Mononuclear cell (primary cell): Measurements from ENCODE around the gene HPD. TPM values are rescaled to one million over a fixed set of nuclear protein-coding genes. Genes with fewer than 3 reads are reported as not detected.

Experiments
- H3K27me3 ChIP-seq: 2 replicates; pipeline ENCODE4 v1.6.0; 2011; ENCODE audit warnings: low read length, control low read depth; ENCODE audit not compliant: insufficient read depth
- H3K4me1 ChIP-seq: 2 replicates; pipeline ENCODE4 v1.5.1; 2011; ENCODE audit warnings: mild to moderate bottlenecking, low read length, control low read depth; ENCODE audit not compliant: insufficient read depth
- H3K4me3 ChIP-seq: 2 replicates; pipeline ENCODE4 v1.5.1; 2011; ENCODE audit warnings: mild to moderate bottlenecking, low read length, moderate library complexity
- H3K9me3 ChIP-seq: 2 replicates; pipeline ENCODE4 v1.5.1; 2011; ENCODE audit warnings: low read depth, mild to moderate bottlenecking, control low read depth, low read length
- total RNA-seq: library from RNA; depleted of rRNA; stranded (reverse); fragments of >200 nt; gene quantifications from one replicate; pipeline ENCODE4 v1.2.3, GENCODE V29; 2012

HPD gene
- total RNA-seq, 1 donor, result not detected

DNA sequence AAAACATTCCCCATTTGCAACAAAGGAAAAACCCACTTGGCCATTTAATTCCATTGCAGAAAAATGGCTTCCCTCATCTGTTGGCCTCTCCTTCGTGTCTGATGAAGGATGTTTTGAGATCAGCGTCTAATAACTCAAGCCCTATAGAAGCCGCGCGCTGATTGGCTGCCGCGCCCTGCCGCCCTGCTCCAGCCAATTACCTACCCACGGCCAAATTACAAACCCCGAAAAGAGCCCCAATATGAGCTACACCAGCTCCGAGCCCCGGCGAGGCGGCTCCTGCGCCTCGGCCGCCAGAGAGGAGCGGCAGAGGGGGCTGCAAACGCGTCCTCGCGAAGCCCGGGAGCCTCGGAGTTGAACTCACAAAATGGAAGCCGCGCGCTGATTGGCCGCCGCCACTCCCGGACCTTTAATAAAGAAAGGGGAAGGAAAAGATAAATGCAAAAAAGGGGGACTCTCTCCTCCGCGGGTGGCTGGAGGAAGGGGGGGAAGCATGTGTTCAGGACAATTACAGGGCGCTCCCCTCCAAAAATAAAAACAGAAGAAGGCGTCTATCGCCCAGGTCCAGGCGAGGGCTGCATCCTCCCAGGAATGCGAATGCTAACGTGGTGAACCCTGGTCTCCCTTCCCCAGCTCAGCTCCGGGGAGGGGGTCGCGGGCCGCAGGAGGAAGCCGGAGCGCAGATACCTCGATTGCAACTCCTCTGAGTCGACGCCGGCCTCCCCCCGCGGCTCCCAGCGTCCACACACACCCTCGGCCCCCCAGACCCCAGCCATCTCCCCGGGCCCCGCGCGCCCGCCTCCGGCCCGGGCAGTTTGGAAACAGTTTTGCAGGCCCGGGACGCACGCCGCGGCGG lies 55.6 kb downstream of the HPD start:
- Histone ChIP-seq H3K4me1 (peaks cover 43% of the 10 kb centered on the region), H3K9me3 (no peaks in the 10 kb centered on the region), H3K27me3 (no peaks in the 10 kb centered on the region), H3K4me3 (peak overlapping the region; percentile 98)

DNA sequence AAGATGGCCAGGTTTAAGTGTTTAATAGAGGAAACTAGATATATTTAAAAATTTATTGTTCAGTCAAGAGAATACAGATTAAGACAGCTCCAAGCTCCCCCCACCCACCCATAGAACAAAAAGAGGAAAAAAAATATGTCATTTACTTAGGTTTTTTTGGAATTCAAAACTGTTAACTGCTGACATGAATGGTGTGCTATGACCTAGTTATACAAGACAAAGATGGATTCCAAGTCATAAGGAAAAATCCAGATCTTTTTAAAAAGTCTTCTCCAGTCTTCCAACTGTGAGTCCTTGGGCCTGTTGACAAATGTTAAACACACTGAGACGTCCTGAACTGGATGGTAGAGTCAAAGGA lies 56.2 kb downstream of the HPD start:
- Histone ChIP-seq H3K27me3 (no peaks in the 10 kb centered on the region), H3K4me3 (peak overlapping the region; percentile 98), H3K4me1 (peaks cover 43% of the 10 kb centered on the region), H3K9me3 (no peaks in the 10 kb centered on the region)

DNA sequence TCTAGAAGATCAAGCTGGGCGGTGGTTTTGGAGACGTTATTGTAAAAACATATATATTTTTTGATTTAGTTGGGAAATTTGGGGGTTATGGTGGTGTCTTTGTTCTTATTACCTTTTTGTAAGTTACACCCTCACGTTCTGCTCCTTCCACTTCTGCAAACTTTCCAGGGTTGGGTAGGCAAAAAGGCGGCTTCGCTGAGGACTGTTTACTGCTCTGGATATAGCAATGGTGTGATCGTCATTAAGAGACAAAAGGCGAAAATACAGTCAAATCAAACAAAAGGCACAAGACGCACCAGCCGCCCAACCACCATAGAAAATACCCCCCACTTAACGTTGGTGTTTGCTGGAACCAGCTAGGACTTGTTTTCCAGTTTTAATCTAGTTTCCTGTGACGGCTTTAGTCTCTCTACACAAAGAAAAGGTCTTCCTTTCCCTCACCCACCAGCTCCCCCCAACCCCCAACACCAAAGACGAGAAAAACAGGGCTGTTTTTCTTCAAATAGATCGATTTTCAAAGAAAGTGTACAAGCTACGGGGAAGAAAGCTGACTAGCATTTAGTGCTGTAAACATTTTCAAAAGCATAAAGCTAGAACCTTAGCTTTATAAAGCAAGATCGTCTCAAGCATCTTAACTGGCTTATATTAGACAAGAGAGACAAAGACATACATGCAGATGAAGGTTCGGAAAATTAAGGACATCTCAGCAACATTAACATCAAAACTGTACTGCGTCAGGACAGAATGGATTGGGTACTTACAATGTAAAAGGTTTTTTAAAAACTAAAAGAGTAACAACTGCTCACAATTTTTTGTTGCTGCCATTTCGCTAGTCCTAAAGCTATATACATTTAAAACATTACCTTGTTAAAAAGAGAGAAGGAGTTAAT lies 56.8 kb downstream of the HPD start:
- peaks cover 43% of the 10 kb centered on the region for H3K4me1 ChIP-seq
- H3K27me3 ChIP-seq, result no peaks in the 10 kb centered on the region
- H3K9me3 ChIP-seq, result no peaks in the 10 kb centered on the region
- H3K4me3 ChIP-seq, result peak overlapping the region; percentile 98

DNA sequence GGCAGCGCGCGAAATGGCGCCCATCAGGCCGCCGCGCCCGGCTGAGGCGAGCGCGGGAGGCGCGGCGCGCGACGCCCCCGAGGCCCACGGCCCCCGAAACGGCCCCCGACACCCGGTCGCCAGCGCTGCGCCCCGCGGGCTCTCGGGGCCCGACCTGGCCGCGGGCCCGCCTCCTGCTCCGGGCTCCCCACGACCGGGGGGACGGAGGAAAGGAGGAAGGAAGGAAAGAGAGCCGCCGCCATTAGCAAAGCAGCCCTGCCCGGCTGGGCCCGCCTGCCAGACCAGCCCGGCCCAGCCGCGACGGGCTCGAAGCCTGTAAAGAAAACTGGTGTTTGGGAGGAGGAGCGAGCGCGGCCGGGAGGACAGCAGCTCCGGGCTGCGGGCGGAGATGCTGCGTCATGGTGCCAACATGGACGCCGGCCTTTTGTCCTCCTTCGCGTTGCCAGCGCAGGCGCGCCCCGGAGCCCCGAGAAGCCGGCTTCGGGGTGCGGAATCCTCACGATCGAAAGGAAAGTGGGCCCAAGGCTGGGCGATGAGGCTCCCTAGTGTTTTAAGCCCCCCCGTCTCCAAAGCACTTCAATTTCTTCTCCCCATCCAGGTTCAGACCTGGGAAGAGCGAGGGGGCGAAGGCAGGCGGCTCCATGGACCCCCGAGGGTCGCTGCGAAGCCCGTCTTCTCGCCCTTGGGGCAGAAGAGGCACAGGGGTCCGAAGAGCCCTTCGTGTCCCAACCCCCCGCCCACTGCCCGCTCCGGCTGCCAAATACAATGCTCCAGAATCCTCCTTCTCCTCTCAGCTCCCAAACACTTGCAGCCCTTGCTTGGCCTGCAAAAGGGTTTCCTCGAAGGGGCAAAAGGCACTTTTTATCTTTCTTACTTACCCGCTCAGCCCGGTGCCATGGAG lies 57.7 kb downstream of the HPD start:
- no peaks in the 10 kb centered on the region for H3K9me3 ChIP-seq
- H3K27me3 ChIP-seq, result no peaks in the 10 kb centered on the region
- peak overlapping the region; percentile 98 for H3K4me3 ChIP-seq
- peaks cover 40% of the 10 kb centered on the region for H3K4me1 ChIP-seq

DNA sequence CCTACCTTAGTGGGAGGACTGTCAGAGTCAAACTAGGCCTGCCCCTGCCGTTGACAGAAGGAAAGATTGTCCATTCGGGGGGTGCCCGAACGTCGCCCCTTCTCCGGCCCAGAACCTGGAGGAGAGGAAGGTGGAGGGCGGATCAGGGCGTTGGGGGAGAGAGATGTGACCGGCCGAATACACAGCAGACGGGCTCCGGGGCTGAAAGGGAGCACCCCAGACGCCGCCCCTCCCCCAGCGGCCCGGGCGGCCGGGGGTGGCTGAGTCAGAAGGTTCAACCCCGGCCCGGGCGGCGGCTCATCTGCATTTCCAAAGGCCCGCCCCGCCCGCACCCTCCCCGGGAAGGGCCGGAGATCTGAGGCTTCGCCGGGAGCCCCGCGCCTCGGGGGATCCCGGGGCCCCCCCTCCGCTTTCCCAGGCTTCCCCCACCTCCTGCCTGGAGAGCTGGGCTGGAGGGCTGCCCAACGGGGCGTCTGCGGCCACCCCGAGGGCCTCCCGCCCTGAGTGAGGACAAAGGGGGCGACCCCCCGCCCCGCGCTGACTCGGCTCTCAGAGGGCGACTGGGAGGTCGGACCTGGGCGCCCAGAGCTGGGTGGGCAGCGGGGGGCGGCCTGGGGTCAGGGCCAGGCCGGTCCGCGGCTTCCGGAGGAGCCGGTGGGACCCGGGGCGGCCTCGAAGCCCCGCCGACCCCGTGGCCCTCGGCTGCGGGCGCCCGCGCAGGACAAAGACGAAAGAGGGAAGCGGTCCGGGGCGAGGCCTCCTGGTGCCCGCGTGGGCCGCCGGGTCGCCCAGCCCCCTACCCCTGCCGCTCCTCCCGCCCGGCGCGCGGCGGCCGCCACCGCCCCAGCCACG lies 58.6 kb downstream of the HPD start:
- Histone ChIP-seq H3K27me3 (no peaks in the 10 kb centered on the region), H3K4me3 (peak overlapping the region; percentile 98), H3K9me3 (no peaks in the 10 kb centered on the region), H3K4me1 (peaks cover 38% of the 10 kb centered on the region)

DNA sequence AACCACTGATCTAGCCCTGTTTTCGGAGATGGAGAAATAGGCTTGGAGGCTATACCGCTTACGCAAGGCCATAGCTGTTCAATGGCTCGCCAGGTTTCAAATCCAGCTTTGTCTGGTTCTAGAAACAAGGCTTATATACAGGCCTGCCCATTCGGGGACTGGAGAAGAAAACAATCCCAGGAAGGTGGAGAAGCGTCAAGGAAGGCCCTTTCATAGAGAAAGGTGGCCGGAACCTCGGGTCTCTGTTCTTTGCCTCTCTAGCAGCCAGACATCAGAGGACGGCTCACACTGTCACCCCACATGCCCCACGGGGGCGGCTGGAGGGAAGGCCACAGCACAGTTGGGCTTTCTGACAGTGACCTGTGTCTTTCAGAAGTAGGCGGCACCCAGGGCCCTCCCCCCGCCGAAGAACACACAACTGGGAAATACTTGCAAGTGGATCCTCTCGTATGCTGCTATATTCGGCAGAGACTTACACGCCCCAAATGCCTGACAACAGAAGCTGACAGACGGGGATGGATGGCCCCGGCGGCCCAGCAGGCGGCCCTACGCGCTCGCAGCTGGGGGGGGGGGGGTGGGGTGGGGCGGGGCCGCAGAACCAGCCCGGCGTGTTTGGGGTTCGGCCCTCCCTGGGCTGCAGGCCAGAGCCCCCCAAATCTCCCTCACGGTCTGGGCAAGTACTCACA lies 59.4 kb downstream of the HPD start:
- H3K4me1 ChIP-seq, result peaks cover 45% of the 10 kb centered on the region
- H3K4me3 ChIP-seq, result peak overlapping the region; percentile 98
- H3K9me3 ChIP-seq, result no peaks in the 10 kb centered on the region
- H3K27me3 ChIP-seq, result no peaks in the 10 kb centered on the region

DNA sequence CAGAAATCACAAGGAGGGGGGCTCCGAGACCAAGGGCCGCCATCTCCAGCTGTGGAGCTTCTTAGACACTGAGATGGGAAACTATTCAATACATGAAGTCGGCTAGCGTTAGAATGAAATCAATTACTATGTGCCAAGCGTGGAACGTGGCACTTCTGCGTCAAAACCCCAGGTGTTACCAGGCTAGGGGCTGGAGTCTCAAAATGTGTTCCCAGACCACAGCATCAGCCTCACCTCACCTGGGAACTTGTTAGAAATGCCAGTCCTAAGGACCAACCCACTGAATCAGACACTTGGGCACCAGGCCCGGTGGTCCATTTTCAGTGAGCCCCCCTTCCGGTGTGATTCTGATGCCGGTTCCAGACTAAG lies 59.9 kb downstream of the HPD start:
- Histone ChIP-seq H3K27me3 (no peaks in the 10 kb centered on the region), H3K4me1 (peaks cover 50% of the 10 kb centered on the region), H3K9me3 (no peaks in the 10 kb centered on the region), H3K4me3 (no peak overlapping the region)

DNA sequence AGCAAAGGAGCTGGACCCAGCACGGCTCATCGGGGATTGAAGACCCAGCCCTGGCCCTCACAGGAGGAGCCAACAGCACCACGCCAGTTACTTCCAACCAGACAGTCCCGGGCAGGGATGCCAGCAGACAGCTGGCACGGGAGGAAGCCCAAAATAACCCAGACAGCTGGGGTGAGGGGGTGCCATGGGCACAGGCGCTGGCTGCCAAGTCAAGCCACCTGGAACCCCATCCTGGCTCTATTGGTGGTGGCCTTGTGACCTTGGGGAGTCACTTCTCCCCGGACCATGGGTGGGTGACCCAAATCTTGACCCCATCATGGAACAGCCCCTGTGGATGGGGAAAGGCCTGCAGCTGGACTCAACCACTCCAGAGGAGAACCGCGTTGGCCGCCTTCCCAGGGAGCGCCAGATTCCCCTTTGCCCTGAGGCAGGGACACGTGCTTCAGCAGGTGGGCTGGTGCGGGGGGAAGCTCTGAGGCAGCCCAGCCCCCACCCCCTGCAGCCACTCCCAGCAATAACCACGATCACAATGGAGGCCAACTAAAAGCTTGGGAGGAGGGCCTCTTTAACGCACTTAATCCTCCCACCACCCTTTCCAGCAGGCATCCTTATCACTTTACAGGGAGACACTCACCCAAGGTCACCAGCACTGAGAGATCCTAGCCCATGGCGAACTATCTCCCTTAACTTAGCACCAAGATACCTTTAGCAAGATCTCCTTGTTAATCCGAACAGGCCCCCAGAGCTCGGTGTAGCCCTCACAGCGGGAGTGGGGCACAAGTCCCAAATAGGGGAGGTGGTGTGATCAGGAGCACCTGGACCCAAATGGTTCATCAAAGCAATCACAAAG lies 60.5 kb downstream of the HPD start:
- H3K27me3 ChIP-seq, result no peaks in the 10 kb centered on the region
- no peak overlapping the region for H3K4me3 ChIP-seq
- peaks cover 54% of the 10 kb centered on the region for H3K4me1 ChIP-seq
- no peaks in the 10 kb centered on the region for H3K9me3 ChIP-seq

DNA sequence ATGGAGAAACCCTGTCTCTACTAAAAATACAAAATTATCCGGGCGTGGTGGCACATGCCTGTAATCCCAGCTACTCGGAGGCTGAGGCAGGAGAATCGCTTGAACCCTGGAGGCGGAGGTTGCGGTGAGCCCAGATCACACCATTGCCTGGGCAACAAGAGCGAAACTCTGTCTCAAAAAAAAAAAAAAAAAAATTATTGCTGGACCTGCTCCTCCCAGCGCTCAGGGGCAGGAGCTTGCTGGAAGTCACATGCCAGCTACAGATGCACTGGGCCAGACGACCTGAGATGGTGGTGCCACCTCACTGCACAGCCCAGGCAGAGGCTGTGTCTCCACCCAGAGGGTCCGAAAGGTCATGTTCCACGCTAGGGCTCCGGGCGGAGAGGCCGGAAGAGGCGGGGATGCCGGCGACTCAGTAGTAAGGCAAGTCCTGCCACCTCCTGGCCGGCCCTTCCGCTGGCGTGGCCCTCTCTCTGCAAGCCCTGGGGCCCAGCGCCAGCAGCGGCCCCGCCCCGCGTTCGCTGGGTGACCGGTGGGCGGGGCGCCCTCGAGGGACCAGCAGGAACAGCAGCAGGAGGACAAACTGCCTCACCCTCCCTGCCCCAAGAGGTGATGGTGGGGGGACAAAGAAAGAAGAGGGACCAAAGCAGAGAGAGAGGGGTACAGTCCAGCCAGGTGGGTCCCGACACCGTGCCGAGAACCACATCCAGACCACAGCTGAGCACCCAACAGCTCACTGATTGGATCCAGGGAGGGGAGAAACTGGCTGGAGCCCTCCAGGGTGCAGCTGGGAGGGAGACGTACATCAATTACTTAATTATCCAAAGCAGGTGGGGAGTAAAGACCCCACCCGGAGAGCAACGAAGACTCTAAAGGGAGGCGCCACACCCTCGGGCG lies 61.6 kb downstream of the HPD start:
- no peak overlapping the region for H3K4me3 ChIP-seq
- H3K27me3 ChIP-seq, result no peaks in the 10 kb centered on the region
- peaks cover 64% of the 10 kb centered on the region for H3K4me1 ChIP-seq
- no peaks in the 10 kb centered on the region for H3K9me3 ChIP-seq

DNA sequence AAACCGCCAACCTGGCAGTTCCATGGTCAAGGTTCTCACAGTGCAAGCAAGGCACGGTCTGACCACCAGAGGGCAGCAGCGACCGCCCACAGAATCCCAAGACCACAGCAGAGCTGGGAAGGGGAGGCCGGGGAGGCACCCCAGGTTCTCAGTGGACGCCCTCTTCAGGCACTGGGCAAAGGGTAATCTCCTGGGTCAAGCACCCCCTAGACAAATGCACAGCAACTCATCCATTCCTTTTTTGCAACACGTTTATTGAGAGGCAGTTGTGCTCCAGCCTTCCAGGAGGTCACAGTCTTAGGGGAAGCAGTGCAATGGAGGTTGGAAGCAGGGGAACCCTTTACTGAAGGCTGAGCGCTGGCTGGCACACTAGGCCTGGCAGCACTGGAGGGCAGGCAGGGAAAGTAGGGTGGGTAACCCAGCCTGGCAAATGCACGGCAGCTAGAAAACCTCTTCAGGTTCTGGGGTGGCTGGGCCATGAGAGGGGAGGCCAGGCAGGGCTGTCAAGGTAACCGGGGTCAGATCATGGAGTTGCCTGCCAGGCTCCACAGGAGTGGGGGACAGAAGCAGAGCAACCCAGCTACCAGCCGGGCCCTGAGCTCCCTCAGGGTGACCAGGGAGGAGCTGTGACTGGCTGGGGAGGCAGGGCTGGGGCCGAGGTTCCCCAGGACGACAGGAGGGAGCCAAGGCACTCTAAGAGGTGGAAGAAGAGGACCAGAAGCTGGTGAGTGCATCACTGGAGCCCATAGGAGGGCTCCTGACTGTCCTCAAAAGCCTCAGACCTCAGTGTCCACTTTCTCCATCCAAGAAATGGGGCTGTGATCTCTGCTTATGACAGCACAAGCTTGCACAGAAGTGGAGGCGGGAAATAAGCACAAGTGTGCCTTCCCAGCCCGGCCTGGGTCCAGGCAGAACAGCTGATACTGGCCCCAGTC lies 63.4 kb downstream of the HPD start:
- Histone ChIP-seq H3K4me3 (no peak overlapping the region), H3K9me3 (no peaks in the 10 kb centered on the region), H3K4me1 (peaks cover 82% of the 10 kb centered on the region), H3K27me3 (no peaks in the 10 kb centered on the region)

DNA sequence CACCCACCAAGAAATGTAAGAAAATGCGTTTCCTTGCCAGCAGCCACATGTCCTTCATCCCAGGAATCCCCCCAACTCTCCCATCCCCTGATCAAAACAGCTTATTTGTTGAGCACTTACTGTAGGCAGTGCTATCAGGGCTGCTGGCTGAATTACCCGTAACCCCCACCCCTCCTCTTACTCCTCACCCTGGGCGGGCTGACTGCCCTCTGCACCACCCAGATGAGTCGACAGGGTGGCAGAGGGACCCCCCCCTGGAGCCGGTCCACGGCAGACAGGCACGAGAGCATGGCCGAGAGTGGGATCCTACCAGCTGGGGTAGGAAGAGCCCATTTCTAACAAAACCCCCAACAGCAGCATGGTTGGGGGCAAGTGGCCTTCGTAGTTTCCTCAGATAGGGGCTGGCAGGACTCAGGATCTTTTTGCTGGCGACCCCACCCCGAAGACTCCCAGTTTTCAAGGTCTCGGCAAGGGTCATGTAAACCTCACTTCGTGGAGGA lies 64.1 kb downstream of the HPD start:
- Histone ChIP-seq H3K4me3 (no peak overlapping the region), H3K9me3 (no peaks in the 10 kb centered on the region), H3K4me1 (peaks cover 90% of the 10 kb centered on the region), H3K27me3 (no peaks in the 10 kb centered on the region)
